ENCODE data around the gene DNAL1. TPM values are rescaled to one million over a fixed set of nuclear protein-coding genes. Genes with fewer than 3 reads are reported as not detected.

DNAL1 gene
- total RNA-seq, 4 donors from 2014 or later = 16.7 to 47.8 (median 23.9) TPM

DNA sequence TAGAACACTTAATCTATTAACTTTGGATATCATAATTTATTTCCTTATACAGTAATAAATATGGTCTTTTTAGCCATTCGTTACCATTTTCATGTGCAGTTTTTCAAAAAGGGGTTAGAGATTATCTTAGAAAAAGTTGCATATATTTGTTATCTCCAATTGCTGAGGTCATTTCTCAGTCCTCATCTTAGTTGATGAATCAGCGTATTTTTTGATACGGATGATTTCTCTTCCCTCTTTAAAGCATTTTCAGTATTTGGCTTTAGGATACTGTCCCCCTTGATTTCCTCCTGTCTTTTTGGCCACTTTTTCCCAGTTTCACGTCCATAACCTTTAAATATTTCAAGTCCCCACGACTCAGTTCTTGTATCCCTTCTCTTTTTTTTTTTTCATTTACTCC, 21.8 kb downstream of the DNAL1 start:
- H3K4me3 ChIP-seq (replicated peaks in 1 of 3) = no peak overlapping the region
- TF ChIP-seq, protein P1, sequence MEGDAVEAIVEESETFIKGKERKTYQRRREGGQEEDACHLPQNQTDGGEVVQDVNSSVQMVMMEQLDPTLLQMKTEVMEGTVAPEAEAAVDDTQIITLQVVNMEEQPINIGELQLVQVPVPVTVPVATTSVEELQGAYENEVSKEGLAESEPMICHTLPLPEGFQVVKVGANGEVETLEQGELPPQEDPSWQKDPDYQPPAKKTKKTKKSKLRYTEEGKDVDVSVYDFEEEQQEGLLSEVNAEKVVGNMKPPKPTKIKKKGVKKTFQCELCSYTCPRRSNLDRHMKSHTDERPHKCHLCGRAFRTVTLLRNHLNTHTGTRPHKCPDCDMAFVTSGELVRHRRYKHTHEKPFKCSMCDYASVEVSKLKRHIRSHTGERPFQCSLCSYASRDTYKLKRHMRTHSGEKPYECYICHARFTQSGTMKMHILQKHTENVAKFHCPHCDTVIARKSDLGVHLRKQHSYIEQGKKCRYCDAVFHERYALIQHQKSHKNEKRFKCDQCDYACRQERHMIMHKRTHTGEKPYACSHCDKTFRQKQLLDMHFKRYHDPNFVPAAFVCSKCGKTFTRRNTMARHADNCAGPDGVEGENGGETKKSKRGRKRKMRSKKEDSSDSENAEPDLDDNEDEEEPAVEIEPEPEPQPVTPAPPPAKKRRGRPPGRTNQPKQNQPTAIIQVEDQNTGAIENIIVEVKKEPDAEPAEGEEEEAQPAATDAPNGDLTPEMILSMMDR (IDR thresholded peaks at IDR 0.05) = no peak
- no peak for TF ChIP-seq POLR2A (IDR thresholded peaks at IDR 0.05)
- no peaks in the 10 kb centered on the region for H3K4me1 ChIP-seq
- intact Hi-C loops (cut with DNase I) = no loop called here
- 89 to 92% methylated on average over 5 of the region's 5 CpGs for WGBS, 2 donors
- no peaks in the 10 kb centered on the region for H3K27me3 ChIP-seq
- H3K36me3 ChIP-seq = peaks cover 0 to 3% of the 10 kb centered on the region in 2 donors
- H3K9me3 ChIP-seq = no peaks in the 10 kb centered on the region
- H3K27ac ChIP-seq = no peak overlapping the region
- DNase-seq = no peak

DNA sequence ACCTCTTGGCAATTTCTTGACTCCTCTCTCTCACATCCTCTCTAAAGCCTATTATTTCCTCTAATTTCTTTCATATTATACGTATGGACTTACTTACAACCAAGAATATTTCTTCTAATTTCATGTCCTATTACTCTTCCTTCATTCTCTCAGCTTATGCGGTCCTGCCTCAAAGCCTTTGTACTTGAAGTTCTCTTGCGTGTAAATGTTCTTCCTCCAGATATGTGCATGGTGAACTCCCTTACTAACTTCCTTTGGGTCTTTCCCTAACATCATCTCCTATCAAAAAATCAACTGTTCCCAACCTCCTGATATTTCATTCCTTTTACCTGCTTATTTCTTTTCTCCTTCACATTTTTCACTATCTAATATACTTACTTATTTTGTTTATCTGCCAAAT, 23.1 kb downstream of the DNAL1 start:
- Histone ChIP-seq H3K9me3 (no peaks in the 10 kb centered on the region), H3K36me3 (no peaks in the 10 kb centered on the region), H3K27ac (no peak overlapping the region), H3K27me3 (no peaks in the 10 kb centered on the region), H3K4me1 (no peaks in the 10 kb centered on the region), H3K4me3 (replicated peaks in 1 of 3) (no peak overlapping the region)
- no peak for DNase-seq
- intact Hi-C loops (cut with DNase I) = no loop called here
- WGBS, 2 donors = 88 to 93% methylated on average over 3 of the region's 3 CpGs
- TF ChIP-seq, protein P1 (IDR thresholded peaks at IDR 0.05) = no peak
- no peak for TF ChIP-seq POLR2A (IDR thresholded peaks at IDR 0.05)

DNA sequence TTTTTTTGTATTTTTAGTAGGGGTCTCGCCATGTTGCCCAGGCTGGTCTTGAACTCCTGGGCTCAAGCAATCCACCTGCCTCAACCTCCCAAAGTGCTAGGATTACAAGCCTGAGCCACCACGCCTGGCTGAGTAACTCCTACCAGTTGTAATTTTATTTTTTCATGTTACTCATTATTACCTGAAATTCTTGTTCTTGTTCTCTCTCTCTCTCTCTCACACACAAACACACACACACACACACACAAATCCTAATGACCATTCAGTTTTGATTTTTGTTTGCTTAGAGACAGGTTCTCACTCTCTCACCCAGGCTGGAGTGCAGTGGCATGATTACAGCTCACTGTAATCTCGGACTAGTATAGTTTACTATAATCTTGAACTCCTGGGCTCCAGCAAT, 30.2 kb downstream of the DNAL1 start:
- H3K4me3 ChIP-seq (replicated peaks in 1 of 3) = no peak overlapping the region
- H3K36me3 ChIP-seq = no peaks in the 10 kb centered on the region
- H3K4me1 ChIP-seq = no peaks in the 10 kb centered on the region
- H3K27me3 ChIP-seq = no peaks in the 10 kb centered on the region
- WGBS, 2 donors = 86 to 90% methylated on average over 3 of the region's 3 CpGs
- H3K27ac ChIP-seq = no peak overlapping the region
- DNase-seq = no peak
- intact Hi-C loops (cut with DNase I) = no loop called here
- H3K9me3 ChIP-seq = no peaks in the 10 kb centered on the region
- TF ChIP-seq, protein P1 (IDR thresholded peaks at IDR 0.05) = no peak
- no peak for TF ChIP-seq POLR2A (IDR thresholded peaks at IDR 0.05)

DNA sequence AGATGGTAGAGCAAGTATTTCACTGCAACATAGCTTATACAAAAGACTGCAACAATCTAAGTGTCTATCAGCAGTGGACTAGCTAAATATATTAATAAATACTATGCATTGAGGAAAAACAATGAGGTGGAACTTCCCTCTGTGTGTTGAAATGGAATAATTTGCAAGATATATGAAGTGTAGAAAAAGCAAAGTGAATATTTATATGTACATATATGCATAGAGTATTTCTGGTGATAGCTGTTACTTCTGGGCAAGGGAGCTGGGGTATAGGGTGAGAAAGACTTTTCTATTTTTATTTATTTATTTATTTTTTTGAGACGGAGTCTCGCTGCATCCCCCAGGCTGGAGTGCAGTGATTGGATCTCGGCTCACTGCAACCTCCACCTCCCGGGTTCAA, 33.9 kb downstream of the DNAL1 start:
- no peak overlapping the region for H3K4me3 ChIP-seq (replicated peaks in 1 of 3)
- intact Hi-C loops (cut with DNase I) = no loop called here
- WGBS, 2 donors = 96 to 97% methylated on average over 4 of the region's 4 CpGs
- H3K27ac ChIP-seq = no peak overlapping the region
- TF ChIP-seq POLR2A (IDR thresholded peaks at IDR 0.05) = no peak
- TF ChIP-seq, protein P1 (IDR thresholded peaks at IDR 0.05) = no peak
- no peaks in the 10 kb centered on the region for H3K4me1 ChIP-seq
- DNase-seq = no peak
- H3K27me3 ChIP-seq = no peaks in the 10 kb centered on the region
- no peaks in the 10 kb centered on the region for H3K9me3 ChIP-seq
- no peaks in the 10 kb centered on the region for H3K36me3 ChIP-seq

DNA sequence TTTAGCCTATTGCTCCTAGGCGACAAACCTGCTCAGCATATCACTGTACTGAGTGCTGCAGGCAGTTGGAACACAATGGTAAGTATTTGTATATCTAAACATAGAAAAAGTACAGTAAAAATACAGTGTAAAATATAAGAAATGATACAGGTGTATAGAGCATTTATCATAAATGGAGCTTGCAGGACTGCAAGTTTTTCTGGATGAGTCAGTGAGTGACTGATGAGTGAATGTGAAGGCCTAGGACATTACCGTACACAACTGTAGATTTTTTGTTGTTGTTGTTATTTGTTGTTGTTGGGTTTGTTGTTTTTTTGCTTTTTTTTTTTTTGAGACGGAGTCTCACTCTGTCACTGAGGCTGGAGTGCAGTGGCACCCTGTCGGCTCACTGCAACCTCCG, 36.0 kb downstream of the DNAL1 start:
- no peak for TF ChIP-seq POLR2A (IDR thresholded peaks at IDR 0.05)
- TF ChIP-seq, protein P1 (IDR thresholded peaks at IDR 0.05) = no peak
- Histone ChIP-seq H3K4me1 (no peaks in the 10 kb centered on the region), H3K9me3 (no peaks in the 10 kb centered on the region), H3K27ac (no peak overlapping the region), H3K27me3 (no peaks in the 10 kb centered on the region), H3K4me3 (replicated peaks in 1 of 3) (no peak overlapping the region), H3K36me3 (no peaks in the 10 kb centered on the region)
- intact Hi-C loops (cut with DNase I) = no loop called here
- DNase-seq = no peak
- WGBS, 2 donors = 95 to 97% methylated on average over 5 of the region's 5 CpGs
